NCI-H187 treated with DMSO at 0.1 percent for 48 hours (cell line): Measurements from ENCODE around the gene RBP3.
"Not testable (repeated sequence)": the region's sequence is repeated elsewhere in the genome, so short reads cannot be mapped to it uniquely, and the experiment has no call there.

Experiments
- DNase-seq: peaks from one replicate; lab custom pipeline; 2025; lab: John Stamatoyannopoulos, UW

RBP3 gene

DNA sequence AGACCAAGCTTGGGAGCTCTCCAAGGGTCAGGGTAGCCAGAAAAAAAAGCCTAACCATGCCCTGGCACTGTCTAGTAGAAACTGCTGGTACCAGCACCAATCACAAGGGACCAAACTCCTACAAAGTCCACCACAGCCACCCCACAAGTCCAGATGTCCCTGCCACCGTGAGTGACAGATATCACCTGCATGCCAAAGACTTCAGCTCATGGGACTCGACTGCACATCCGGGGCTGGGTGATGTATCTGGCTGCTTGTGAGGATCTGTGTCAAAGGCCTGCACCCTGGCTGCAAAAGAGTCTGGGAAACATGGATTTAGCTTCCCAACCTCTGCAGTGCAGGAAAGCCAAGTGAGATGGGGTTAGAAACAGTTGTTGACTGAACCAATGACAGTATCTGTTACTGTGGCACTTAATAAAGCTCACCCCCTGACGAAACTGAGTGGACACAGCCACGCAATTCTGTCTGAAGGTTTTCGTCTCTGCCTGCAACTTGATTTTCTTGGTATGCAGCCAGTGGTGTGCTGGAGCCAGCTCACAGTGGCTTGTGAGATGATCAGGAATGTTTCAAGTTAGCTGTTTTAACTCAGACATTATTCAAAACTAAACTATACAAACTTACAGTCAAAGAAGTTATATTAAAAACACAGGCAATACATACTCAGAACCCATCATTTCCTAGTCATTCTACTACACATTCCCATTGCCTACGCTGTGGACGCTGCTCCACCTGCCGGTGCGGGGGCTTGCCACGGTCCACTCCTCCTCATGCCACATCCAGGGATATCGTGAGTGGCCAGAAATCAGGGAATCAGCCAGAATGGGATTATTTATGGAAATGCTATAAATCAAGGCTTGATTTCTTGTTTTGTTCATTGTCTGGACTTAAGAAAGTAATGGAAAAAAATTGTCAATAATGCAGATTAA is 26.7 kb downstream of the RBP3 start:
- DNase-seq, result no peak

- DNase-seq, result no peak
These were observed 28.5 kb downstream of the RBP3 start for GRCh38 chr10:47376522-47377220.

- DNase-seq, result no peak
These were observed 30.0 kb downstream of the RBP3 start for GRCh38 chr10:47378183-47378510.

GRCh38 chr10:47378606-47379444 is 30.7 kb downstream of the RBP3 start:
- DNase-seq, result no peak

DNA sequence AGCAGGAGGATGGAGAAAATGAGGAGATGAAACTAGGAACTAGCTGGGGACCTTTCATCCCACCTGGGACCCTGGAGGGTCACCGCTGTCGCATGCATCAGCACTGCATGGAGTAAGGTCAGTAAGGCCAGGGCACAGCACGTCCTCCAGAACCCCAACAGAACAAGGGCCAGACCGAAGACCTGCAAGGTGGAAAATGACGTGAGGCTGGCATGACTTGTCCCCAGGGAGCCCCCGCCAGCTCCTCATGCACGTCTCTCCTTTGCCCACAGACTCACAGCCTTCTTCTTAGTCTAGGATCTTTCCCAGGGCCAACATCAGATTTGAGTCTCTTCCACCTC is 31.3 kb downstream of the RBP3 start:
- DNase-seq, result no peak

GRCh38 chr10:47379901-47380300 is 31.7 kb downstream of the RBP3 start:
- no peak for DNase-seq

DNA sequence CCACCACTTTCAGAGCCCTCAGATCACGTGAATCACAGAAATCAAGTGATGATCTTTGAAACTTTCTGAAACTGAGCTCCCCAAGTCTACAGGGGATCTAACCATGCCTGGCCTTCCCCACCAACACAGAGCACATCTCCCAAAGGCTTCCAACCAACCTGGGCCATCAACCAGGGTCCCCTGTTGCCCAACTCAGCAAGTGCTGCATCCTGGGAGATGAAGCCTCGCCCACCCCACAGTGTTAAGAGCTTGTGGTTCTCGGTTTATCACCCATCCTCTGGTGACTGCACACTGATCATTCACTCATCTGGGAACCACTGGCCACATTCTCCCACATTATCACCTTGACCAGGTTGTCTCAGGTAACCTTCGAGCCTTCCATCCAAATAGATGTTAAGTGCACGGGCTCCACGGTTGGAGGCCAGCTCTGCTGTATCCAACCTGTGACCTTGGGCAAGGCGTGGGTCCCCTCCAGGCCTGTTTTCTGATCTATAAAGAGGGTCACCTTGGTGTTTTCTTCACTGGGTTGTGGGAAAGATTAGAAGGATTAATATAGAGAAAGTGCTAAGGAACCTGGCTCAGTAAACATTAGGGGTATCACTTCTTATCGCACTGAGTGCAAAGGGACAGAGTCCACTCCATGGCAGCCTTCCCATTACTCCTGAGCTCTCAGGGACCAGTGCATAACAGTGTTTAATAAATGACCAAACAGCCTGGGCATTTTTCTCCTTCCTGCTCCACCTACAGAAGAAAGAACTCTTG is 32.4 kb downstream of the RBP3 start:
- DNase-seq, result no peak

DNA sequence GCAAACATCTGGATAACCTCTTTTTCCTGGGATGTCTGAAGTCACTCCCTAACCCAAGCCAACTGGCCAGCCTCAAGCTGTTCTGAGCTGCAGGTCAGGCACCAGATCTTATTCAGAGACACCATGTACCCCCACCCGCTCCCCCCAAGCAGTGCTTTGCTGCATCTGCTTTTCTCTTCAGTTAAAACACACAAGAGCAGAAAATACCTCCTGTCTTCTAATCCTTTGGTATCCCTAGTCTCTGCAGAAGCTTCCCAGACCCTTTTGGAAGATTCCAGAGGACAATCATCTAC is 32.9 kb downstream of the RBP3 start:
- no peak for DNase-seq

DNA sequence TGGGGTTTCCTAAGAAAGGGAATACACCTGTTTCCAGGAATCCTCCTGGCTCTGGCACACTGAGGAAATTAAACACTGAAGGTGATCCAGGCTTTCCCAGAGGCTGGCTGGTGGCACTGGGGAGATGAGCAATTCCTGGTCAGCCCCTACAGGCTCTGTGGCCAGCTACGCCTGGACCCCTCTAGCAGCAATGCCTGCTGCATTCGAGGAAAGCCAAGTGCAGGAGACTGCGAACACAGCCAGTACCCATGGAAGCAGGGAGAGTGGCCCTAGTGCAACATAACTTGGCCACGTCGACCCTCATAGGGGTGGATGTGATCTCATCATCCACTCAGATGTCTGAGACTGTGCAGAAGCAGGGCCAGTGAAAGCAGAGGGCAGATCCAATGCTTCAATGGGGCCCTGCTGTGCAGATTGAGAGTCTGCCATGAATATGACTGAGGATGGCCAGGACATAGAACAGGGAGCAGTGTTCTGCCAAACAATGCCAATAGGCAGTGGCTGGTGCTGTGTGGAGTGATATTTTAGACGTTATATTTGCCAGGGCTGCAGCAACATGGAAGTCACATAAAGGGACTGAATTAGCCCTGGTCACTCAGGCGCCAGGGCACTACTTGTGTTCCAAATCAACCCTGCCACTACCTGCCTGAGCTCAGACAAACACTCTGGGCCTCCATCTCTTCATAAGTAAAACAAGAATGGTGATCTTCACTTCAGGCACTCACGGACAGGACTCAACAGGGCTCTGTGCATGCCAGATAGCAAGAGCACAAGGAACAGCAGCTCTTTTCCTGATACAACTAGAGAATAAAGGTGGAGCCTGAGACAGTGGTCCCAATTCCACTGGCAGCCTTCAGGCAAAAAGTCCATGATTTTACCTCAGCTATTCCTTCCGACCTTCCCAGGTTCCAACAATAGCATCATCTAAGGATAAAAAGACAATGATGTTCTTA is 33.5 kb downstream of the RBP3 start:
- no peak for DNase-seq

DNA sequence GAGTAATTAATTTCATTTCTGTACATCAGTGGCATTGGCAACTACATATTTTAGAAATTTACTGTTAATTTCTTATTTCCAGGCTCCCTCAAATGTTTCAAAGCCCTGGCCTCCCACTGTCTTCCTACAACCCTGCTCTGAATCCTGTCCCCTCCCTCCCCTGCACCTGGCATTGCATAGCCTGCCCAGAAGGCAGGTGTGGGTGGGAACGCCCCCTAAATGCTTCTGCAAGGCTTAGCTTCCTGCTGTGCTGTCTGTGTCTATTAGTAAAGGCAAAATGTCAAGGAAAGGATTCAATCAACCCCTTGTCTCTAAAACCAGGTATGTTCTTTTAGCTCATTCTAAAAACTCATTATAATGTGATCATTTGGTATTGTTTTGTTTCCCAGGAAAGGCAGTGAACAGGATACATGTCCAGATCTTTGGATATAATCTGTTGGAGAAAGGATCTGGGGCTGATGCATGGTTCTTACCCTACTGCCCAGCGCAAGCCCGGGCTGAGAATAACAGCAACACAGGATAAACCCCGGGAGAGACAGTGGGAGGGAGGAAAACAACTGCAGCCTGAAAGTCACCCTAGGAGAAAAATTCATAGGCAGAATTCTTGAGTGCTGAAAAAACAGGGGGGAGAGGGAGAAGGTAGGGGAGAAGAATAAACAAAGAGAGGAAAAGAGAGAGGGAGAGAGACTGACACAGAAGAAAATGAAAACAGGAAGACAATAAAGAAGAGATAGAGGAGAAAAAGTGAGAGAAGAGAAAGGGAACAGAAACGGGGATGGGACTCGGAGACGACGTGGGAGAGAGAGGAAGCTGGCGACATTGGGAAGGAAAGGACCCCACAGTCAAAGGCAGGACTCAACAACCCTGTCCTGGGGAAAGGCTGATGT is 35.3 kb downstream of the RBP3 start:
- peak; percentile 40 for DNase-seq

DNA sequence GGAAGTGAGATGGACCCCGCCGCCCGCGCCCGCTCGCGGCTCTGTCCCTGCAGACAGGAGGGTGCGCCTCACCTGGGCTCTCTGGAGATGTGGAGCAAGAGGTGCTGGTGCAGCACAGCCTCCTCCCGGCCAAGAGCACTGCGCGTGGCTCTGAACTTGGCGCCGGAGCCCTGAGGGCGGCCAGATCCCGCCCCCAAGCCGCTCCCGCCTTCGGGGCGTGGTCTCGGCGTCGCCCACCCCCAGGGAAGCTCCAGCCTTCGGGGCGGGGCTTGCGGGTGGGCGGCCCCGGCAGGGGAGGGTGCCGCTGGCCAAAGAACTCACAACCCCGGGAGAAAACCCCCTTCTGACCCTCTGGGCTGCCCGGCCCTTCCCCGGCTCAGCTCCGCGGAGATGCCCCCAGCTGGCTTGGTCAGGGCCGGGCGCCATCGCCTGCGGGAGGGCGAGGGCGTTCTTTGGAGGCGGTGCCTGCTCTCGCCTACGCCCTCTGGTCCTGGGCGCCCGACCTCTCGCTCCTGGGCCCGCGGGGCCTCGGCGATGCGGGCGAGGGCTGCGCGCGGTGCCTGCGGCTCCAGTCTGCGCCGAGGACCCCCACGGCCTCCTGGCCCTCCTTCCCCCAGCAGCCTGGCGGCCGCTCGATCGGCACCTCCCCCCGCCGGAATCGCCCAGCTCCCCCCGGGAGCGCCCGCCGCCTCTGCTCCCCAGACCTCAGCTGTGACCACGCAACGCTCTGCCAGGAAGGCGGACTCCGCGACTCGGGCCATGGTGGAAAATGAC is 36.2 kb downstream of the RBP3 start, which contains the start of gene ZNF488:
Gene ZNF488, minus strand, starts transcription at position 146 of the 774 bp plus-strand sequence. CDS start 15,464 bp downstream, outside the sequence.
- DNase-seq, result no peak

DNA sequence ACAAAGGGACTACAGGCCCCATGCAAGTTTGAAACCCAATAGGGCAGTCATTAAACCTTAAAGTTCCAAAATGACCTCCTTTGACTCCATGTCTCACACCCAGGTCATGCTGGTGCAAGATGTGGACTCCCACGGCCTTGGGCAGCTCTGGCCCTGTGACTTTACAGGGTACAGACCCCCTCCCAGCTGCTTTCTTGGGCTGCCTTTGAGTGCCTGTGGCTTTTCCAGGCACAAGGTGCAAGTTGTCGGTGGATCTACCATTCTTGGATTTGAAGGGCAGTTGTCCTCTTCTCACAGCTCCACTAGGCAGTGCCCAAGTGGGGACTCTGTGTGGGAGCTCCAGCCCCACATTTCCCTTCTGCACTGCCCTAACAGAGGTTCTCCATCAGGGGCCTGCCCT is 37.9 kb downstream of the RBP3 start:
- not testable (repeated sequence) for DNase-seq

GRCh38 chr10:47388879-47389278 is 40.7 kb downstream of the RBP3 start:
- no peak for DNase-seq

GRCh38 chr10:47389619-47390018 is 41.5 kb downstream of the RBP3 start:
- no peak for DNase-seq

- DNase-seq, result no peak
These were observed 48.2 kb downstream of the RBP3 start for GRCh38 chr10:47396311-47396717.

DNA sequence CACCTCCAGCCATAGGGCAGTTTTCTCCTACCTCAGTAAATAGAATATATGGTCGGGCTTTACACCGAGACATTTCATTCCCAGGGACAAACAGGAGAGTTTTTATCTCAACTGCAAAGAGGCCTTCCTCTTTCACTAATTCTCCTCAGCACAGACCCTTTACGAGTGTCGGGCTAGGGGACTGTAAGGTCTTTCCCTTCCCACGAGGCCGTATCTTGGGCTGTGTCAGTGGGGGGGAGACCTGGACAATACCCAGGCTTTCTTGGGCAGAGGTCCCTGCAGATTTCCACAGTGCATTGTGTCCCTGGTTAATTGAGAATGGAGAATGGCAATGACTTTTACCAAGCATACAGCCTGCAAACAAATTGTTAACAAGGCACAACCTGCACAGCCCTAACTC is 49.1 kb downstream of the RBP3 start:
- no peak for DNase-seq

GRCh38 chr10:47400251-47400650 is 52.1 kb downstream of the RBP3 start:
- DNase-seq, result no peak

DNA sequence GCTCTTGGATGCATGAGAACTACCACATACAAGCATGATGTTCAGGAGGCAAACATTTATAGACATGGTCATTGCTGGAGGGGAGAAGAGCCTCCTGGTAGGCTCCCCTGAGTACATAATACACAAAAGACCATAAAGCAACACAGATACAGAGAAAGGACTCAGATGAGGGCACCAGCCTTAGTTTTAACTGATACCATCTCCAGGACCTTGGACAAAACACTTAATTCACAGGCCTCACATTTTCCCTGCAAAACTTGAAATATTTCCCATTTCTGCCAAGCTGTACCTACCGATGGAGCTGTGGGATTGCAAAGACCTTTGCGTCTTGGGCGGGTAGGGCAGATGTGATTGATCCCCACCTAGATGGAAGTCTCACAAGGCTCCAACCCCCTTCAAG is 52.6 kb downstream of the RBP3 start:
- DNase-seq, result no peak

- DNase-seq, result no peak
These were observed 53.0 kb downstream of the RBP3 start for GRCh38 chr10:47401210-47401609.
